Mesenteric fat pad (tissue), 1 donor: ENCODE data around the gene ANKRD13B. TPM values are rescaled to one million over a fixed set of nuclear protein-coding genes. Genes with fewer than 3 reads are reported as not detected.

ENCODE experiments used
- DNase-seq: peaks from one replicate; pipeline ENCODE4 v3.0.0-alpha.2; 2020; ENCODE audit warnings: low spot score
- total RNA-seq: library from RNA; stranded (reverse); fragmentation: NEBNext Ultra II Directional; extraction: Animal tissue kit (Norgen Biotek cat#: 25700); gene quantifications from one replicate; pipeline ENCODE4 v1.2.1, GENCODE V29; 2021
- donor health status: DM: yes; HTN: yes; CAD: no.

ANKRD13B gene
- total RNA-seq, 1 donor from 2014 or later = 11.5 TPM

DNA sequence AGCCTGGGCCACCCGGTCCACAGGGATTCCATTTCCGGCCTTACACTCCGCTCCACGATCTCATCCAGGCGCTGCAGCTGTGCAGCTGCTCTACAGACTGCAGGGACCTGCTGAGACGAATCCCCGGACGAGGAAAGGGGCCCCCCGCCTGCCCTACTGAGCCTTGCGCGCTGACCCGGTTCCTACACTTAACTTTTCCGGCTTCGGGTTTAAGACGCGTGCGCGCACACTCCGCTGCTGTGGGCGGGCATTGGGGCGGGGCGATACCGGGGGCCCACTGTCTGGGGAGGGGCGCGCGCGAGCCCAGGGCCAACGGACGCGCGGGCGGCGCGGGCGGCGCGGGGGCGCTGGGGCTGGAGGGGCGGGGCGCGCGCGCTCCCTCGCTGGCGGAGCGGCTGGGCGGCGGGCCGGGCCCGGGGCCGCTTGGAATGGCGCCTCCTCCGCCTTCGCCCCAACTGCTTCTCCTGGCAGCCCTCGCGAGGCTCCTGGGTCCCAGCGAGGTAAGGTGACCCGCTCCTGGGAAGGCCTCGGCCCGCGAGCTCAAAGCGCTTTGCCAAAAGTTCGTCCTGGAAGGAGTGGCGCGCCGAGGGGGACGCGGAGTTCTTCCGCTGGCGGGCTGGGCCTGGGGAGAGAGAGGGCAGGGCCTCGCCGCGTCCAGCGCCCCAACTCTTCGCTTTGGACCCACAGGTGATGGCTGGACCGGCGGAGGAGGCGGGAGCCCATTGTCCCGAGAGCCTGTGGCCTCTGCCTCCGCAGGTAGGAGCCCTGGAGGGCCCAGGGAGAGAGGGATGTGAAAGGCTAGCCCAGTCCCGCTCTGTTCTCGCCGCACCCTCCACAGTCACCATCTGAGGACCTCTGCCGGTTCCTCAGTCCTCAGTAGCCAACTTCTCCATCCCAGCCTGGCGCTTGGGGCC, 24.3 kb upstream of the ANKRD13B start, which contains the start of gene TP53I13:
TP53I13 (plus strand) TSS at position 371 of the 914 bp plus-strand sequence; CDS start at position 429, 58 bp downstream.
- DNase-seq = peak; percentile 95

DNA sequence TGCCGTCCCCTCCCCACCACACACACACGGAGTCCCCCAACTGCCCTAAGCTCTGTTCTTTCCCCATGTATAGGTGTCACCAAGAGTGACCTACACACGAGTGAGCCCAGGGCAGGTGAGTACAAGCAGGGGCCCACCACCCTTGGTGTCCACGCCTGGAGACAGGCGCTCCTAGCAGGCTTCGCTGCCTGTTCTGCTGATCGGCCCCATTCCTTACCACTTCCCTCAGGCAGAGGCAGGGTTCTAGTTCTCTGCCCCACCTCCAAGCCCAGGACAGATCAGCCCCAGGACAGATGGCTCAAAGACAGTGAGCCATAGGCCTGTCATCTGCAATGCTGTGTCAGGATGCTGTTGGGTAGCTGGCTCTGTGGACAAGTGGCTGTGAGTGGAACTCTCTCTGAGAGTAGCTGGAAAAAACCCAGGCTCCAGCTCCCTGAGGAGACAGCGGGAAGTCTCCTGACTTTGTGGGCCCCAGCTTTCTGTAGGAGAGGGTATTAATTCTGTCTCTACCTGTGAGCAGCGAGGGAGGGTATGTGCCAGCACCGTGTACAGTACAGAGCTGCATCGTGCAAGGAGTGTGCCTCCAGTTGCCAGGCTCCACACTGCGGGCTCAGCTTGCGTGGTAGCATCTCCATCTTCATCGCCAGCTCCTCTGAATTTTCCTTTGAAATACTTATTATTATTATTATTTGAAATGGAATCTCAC, 23.5 kb upstream of the ANKRD13B start:
- peak; percentile 85 for DNase-seq

DNA sequence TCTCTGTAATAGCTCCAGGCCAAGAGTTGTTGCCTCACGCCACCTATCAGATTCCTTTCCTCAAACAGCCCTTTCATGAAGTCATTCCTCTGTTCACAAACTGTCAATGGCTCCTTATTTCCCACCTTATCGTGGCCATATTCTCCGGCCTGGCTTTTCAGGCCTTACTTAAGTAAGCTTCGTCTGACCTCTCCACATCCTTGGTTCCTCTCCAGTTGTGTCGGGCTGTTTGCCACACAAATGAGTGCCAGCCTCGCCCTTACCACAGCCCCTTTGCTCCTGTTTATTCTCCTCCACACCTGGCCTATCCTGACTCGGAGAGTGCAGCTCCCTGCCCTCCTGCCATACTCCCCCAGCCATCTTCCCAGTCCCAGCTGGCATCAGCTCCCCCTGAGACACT, 22.4 kb upstream of the ANKRD13B start:
- peak; percentile 72 for DNase-seq

DNA sequence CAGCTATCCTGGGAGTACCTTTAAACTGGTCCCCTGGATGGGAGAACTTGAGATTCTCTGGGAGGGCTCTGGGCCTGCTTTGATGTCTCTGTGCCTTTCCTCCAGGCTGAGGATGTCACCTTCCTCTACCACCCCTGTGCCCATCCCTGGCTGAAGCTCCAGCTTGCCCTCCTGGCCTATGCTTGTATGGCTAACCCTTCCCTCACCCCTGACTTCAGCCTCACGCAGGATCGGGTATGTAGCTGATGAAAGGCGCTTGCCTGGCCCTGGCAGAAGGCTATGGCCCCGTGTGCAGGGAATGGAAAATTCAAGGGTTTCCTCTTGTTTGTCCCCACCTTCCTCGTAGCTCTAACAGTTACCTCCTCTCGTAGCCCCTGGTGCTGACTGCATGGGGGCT, 21.4 kb upstream of the ANKRD13B start:
- DNase-seq = peak; percentile 57

DNA sequence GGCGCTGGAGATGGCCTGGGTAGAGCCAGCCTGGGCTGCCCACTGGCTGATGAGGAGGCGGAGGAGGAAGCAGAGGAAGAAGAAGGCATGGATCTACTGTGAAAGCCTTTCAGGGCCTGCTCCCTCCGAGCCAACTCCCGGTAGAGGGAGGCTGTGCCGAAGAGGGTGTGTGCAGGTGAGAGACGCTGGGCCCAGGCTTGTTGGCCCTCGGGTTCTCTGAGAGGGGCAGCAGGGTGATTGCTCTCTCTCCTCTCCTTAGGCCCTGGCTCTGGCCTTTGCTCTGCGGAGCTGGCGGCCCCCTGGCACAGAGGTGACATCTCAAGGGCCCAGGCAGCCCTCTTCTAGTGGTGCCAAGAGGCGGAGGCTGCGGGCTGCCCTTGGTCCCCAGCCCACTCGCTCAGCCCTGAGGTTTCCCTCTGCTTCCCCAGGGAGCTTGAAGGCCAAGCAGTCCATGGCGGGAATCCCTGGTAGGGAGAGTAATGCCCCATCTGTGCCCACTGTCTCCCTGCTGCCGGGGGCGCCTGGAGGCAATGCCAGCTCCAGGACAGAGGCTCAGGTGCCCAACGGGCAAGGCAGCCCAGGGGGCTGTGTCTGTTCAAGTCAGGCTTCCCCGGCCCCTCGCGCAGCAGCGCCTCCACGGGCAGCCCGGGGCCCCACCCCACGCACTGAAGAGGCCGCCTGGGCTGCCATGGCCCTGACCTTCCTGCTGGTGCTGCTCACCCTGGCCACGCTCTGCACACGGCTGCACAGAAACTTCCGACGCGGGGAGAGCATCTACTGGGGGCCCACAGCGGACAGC, 20.9 kb upstream of the ANKRD13B start:
- peak; percentile 90 for DNase-seq

DNA sequence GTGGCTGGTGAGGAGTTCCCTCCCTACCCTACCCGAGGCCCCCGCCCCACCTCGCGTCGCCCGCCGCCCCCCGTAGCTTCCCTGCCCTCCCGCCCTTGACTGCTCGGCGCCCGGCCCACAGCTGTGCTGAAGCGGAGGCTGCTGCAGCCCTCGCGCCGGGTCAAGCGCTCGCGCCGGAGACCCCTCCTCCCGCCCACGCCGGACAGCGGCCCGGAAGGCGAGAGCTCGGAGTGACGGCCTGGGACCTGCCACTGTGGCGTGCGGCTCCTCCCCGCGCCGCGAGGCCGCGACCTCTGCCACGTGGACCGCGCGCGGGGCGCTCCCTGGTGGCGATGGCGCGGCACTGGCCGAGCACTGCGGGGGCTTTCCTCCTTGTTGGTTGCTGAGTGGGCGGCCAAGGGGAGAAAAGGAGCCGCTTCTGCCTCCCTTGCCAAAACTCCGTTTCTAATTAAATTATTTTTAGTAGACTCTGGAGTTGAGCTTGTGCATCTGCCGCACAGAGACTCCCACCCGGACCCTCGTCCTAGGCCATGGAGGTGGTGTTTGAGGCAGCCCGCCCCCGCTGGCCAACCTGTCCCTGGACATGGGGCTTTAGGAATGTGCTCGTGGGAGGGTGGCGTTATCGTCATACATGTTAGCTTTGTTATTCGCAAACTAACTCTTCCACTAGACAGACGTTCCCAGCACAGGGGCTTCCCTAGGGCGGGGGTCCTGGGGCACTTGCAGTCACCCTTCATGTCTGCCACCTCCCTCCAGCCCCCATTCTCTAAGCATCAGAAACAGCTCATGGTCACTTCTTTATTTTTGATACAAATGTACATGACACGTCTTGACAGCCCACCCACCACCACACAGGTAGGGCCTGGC, 20.0 kb upstream of the ANKRD13B start:
- peak; percentile 91 for DNase-seq

DNA sequence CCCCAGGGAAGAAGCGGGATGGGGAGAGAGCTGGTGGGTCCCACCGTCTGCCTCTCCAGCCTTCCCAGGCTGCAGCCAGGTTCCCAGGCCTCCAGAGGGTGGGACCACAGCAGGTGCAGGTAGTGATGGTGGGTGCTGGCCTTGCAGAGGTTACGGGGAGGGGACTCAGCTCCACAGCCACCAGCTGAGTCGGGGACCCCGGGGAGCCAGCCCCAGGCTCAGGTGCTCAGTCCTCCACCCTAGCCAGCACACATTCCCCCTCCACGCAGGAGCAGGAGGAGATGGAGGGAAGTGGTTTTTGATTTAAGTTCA, 19.4 kb upstream of the ANKRD13B start:
- peak; percentile 85 for DNase-seq

DNA sequence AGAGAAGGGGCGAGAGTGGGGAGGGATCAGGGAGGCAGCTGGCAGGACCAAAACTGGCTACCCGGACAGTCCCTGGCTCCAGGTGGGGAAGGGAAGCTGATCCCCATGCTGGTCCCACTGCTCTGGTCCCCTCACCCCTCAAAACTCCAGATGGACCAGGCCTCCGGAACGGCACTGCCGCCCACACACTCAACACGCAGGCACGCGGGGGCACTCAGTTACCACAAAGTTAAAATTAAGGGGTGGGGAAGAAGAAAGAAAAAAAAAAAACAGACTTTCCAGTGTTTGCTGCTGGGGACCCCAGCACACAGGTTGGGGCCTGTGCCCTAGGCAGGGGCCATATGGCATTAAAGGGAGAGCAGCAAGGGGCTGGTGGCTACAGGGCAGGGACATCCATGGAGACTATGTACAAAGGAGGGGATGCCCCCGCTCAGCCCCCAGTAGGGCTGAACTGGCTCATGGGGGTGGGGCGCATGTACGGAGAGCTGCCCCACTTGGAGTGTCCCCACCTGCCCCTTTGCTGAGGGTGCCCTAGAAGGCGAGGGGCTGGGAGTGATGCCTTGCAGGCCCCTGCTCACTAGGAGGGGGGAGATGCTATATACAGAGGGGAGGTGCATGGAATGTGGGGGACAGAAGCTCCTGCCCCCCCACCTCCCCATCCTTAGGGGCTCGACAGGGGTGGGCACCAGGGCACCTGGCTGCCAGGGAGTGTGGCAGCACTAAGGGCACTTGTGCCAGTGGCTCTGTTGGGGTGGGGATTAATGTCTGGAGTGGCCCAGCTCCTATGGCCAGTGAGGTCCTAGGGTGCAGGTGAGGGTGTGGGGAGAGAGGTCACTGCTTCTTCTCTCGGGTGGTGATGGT, 18.8 kb upstream of the ANKRD13B start:
- DNase-seq = no peak

DNA sequence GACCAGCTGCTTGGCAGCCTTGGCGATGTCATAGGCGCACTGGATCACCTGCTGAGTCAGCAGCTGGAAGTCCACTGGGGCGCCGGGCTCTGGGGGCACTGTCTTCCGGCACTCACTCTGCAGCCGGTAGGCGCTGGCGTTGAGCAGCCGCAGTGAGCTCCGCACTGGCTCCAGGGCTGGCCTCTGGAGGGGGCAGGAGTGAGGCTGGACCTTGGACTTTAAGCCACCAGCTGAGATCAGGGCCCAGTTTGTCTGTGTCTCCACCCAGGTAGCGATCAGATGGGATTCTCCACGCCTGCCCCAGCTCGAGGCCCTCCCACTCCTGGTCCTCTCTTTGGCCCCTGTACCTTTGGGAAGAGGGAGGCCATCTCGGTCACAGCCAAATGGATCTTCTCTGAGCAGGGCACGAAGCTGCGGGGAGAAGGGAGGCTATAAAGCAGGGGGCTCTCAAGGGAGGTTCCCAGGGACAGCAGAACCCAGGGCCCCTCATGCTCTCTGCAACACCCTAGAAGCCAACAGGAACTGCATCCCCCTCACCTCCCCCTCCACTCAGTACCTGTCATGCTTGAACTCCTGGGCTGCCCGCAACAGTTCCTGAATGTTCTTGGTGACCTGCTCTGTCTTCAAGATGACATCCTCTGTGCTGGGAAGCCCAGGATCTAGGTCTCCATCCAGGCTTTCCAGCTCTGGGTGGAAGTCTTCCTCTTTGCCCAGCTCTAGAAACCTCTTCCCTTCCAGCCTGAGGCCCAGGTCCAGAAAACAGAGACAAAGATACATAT, 18.0 kb upstream of the ANKRD13B start:
- no peak for DNase-seq

DNA sequence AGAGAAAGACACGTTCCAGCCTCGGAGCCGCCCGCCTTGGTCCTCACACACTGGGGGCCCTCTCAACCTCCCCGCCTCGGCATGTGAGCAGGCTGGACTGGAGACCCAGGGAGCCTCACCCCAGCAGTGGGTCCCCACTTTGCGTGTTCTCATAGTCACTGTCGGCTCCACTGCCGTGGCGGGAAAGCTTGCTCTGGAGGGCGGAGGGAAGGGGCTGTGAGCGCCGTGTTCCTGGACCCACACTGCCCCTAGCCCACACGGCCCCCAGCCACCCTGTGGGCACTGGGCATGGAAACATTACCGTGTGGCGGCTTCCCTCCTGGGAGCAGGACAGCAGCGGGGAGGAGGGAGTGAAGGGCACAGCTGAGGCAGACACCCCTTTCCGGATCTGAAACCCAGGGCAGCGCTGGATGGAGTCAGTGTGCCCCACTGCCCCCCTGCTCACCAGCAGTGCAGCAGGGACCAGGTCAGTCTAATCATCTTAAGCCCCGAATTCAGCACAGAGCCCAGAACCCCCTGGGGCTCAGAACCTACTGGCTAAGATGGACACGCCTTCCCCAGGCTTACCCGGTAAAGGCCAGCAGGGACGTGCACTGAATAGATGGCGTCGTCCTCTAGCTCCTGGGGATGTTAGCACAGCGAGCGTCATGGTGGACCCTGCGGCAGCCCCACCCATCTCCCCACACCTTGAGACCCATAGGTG, 17.3 kb upstream of the ANKRD13B start:
- DNase-seq = no peak

DNA sequence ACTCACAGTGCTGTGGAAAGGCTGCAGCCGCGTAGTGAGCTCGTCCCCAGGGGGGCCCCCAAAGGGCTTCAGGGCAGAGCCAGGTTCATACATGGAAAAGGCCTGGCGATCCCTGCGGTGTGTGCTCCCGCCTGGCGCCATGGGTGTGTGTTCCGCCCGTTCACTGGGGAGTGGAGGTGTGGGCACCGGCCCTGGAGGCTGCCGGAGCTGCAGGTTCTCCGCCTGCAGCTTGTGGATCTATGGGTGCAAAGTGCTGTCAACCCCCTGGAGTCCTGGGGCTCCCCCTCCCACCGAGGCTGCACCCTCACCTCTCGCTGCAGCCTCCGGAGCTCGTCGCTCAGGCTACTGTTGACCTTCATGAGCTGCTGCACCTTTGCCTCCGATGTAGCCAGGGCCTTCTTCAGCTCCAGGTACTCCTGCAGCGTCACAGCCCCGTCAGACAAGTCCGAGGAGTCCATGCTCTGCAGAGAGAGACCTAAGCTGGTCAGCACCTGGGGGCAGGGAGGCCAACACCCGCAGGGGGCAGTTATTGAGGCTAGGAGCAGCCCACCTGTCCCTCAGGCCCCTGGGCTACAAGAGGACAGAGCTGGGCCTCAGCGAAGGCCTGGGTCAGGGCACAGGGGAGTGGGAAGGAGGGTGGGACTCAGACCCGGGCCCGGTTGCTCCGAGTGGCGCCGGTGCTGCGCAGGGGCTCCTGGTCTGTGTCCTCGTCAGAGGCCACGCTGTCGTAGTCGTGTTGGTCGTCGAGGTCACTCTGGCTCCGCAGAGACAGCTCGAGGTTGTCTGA, 16.5 kb upstream of the ANKRD13B start:
- DNase-seq = no peak

DNA sequence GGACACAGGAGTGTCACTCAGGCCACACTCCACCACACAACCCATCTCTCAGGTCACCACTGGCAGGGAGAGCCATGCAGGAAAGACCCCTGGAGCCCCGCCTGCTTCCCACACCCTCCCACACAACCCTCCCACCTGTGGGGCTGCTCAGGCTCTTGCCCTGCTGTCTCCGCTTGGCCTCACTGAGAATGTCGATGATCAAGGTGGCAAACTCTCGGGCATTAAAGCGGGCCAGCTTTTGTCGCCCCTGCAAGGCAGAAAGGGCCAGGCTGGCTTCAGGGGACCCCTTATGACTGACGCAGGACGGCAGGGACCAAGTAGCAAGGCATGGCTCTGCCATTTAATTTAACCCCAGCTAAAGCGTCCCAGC, 15.9 kb upstream of the ANKRD13B start:
- no peak for DNase-seq

DNA sequence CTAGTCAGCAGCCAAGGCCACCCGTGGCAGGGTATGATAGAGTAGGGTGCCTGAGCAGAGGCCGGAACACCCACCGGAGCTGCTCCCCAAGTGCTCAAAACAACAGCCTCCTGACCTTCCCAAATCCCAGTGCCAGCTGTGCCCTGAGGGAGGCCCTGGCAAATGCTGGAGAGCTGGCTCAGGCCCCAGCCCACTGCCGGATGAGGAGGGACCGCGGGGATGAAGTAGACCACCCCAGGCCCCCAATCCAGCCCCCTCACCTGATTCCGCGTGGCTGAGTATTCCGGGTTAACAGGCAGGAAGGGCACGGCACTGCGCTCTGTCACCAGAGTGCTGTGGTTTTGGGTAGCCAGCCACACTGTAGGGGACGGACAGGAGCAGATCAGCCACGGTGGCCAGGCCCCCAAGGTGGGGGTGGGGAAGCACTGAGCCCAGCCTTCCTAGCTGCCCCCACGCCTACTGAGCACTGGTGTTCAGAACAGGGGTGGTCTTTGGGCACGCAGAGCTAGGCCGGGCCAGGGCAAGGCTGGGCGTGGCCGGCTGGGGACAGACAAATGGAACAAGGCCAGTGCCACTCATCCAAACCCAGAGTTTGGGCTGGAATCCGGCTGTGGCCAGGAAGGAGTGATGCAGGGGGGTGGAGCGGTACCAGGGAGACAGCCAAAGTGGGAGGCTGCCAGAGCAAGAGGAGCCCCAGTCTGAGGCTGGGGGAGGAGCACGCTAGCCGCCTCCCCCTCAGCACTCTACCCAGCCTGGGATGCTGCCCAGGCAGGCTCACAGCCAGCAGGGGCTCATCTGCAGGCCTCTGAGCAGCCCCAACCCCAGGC, 15.3 kb upstream of the ANKRD13B start:
- DNase-seq = no peak

DNA sequence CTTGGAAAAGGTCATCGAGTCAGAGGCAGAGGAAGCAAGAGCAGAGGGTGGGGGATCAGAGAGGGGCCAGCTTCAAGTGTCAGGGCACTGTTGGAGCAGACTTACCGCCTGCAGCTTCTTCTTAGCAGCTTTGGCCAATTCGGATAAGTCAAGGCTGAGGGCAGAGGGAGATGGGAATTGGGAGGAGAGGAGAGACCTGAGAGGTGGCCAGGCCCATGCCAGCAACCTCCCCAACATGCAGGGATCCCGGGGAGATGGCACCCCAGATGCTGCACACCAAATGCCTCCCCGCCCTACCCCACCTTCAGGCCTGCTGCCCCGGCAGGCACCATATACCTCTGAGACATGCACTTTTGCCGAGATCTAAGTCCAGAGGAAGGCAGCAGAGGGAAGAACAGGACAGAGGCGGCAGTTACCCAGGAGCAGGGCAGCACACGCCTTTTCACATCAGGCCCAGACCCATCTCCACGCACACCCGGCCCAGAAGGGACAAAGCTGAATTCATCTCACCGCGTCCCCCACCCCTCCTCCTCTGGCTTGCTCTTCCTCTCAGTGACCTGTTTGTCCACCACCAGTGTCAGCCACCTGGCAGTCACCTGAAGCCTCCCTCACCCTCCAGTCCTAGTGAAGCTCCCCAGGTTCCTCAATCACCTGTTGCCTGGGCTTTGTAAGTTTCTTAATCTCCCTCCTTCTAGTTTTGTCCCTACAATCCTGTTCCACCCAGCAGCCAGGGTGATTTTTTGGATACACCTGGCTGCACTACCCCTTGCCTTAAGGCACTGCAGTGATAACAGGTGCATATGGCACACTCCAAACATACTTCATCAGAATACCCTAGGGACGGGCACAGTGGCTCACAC, 14.1 kb upstream of the ANKRD13B start:
- DNase-seq = no peak

DNA sequence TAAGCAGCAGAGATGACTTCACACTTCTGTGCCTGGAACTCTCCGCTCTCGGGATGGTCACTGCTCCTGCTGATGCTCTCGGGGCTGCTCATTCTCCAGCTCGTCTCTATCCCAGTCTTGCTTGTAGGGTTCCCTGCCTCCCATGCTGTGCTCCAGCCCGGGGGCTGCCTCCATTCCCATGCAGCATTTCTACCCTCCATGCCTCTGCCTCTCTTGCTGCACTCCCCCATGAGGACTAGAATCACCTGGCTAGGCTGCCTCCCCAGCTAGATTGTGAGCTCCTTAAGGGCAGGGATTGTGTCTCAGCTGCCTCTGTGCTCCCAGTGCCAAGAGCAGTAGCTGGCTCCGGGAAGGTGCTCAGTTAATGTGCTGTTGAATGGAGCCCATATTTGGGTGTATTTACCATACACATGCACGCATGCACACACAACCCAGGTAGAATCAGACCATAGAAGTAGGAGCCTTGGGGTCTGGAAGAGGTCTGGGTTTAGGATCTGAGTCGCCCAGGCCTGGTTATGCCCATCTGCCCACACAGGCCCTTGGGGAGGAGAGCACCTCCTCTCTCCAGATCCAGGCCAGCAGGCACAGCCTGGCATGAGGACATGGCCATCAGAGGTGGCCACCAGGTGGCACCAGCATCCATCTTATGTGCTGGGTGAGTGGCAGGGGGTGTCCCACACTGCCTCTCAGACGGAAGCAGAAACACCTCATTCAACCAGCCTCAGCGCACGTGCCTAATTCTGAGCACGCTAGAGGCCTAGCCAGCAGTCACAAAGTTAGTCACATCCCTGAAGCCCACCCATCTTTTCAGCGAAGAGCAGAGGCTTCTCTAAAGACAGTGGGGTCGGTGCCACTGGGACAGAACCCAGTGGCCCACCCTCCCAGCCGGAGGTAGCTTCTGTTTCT, 12.8 kb upstream of the ANKRD13B start:
- no peak for DNase-seq
